UCSD-AML1 (cell line): ENCODE measurements around the gene TMEM63B.
"Not testable (repeated sequence)": the region's sequence is repeated elsewhere in the genome, so short reads cannot be mapped to it uniquely, and the experiment has no call there.

Experiments
- DNase-seq: peaks from one replicate; lab custom pipeline; 2025; ENCODE audit not compliant: unreplicated experiment; lab: John Stamatoyannopoulos, UW

TMEM63B gene

DNA sequence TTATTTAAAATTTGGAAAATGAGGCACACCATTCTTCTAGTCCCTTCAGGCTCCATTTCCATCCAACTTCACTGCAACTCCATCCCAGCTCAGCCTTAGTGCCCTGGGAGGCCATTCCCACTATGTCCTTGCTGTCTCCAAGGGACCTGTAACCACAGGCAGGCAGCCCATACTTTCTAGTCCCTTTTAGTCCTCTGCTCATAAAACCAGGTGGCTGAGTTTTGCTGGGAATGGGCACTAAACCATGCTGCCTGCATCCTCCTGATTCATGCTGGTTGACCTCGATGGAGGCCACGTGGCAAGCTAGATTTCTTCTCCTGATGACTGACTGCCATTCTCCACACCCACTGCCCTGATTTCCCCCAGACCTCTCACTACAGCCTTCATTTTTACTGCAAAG is 61.9 kb downstream of the TMEM63B start:
- DNase-seq: no peak

DNA sequence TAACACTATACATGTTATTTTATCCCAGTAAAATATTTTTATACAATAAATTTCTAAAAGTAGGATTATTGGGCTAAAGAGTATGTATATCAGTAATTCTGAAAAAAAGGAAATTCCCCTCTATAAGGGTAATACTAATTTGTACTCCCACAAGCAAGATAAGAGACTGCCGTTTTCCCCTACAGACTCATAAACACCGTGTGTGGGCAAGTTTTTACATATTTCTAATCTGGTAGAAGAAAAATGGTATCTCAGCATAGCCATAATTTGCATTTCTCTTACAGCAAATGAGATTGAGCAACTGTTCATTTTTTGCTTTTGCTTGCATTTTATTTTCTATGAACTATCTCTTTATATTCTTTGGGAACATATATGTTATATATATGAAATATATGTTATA is 63.4 kb downstream of the TMEM63B start:
- DNase-seq: no peak

DNA sequence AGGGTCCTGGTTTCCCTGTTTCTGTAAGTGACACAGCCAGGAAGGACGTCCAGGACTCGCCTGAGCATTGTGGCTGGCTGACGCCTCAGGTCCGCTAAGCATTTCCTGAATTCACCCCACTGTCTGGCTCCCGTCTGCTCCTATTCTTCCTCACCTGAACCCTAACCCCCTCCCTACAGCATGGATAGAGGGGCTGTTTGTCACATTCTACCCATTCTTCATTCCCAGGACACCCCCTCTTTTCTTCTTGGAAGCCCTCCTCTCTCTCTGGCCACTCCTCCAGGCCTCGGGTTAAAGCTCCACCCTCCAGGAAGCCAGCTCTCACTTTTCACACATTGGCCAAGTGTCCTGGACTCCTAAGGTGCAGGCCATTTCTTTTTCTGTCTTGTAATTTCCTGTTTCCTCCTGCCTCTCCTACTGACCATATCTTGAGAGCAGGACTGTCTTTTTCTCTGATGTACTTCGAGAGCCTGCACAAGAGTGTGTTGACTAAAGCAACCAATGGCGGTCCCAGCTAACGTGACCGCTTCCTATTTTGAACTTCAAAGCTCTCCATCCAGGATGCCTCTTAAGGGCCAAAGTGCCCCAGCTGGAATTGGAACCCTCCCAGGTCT is 65.2 kb downstream of the TMEM63B start:
- DNase-seq: peak; percentile 49

DNA sequence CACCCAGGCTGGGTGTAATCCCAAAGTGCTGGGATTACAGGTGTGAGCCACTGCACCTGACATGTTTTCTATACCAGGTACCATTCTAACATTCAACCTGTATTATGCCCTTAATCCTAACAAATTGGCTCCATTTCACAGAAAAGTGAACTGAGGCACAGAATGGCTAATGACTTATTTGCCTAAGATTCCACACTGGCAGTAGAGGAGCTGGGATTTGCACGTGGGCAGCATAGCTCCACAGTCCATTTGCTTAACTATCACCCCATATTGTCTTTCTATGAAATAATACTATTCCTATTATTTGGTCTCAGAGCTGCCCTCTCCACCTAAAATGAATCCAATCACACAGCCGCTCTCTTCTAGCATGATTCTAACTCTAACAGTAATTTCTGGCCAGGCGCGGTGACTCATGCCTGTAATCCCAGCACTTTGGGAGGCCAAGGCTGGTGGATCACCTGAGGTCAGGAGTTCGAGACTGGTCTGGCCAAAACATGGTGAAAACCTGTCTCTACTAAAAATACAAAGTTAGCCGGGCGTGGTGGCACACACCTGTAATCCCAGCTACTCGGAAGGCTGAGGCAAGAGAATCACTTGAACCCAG is 66.1 kb downstream of the TMEM63B start:
- DNase-seq: no peak

DNA sequence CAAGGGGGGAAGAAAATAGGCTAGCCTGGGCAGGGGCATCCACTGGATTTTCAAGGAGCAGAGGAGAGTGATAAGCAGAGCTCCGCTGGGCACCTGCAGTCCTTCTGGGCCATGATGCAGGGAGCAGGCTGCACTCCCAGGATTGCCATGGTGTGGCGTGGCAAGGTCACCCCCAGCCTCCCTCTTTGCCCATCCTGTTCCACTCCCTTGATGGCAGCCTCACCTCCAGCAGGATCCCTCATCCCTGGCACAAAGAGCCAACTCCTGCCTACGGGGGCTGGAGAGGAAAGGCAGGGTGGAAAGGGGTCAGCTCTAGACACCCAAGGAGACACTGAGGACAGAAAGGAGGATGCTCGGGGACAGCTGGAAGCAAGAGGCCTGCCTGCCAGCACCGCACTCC is 67.0 kb downstream of the TMEM63B start:
- DNase-seq: no peak

DNA sequence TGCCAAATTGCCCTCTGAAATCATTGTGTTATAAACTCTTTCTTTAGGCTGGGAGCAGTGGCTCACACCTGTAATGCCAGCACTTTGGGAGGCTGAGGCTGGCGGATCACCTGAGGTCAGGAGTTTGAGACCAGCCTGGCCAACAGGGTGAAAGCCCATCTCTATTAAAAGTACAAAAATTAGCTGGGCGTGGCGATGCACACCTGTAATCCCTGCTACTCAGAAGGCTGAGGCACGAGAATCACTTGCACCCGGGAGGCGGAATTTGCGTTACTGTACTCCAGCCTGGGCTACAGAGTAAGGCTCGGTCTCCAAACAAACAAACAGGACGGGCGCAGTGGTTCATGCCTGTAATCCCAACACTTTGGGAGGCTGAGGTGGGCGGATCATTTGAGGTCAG is 69.0 kb downstream of the TMEM63B start:
- DNase-seq: not testable (repeated sequence)

DNA sequence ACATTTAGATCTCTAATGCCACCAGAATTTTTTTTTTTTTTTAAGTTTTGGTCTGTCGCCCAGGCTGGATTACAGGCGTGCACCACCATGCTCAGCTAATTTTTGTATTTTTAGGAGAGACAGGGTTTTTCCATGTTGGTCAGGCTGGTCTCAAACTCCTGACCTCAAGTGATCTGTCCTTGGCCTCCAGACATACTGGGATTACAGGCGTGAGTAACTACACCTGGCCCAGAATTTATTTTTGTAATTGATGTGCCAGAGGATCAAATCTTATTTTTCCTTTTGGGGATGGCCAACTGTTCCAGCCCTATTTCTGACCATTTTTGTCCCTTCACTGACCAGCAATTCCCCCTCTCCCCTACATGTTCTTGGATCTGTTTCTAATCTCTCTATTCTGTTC is 71.3 kb downstream of the TMEM63B start:
- DNase-seq: no peak

DNA sequence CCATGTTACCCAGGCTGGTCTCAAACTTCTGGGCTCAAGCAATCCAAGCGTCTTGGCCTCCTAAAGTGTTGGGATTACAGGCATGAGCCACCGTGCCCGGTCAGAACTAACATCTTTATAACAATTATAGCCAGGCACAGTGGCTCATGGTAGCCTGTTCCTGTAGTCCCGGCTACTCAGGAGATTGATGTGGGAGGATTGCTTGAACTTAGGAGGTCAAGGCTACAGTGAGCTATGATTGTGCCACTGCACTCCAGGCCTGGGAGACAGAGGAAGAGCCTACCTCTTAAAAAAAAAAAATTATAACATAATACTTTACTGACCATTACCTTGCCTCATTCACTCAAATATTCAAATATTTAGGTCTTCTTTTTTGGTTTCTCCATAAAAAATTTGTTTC is 72.5 kb downstream of the TMEM63B start:
- no peak for DNase-seq

DNA sequence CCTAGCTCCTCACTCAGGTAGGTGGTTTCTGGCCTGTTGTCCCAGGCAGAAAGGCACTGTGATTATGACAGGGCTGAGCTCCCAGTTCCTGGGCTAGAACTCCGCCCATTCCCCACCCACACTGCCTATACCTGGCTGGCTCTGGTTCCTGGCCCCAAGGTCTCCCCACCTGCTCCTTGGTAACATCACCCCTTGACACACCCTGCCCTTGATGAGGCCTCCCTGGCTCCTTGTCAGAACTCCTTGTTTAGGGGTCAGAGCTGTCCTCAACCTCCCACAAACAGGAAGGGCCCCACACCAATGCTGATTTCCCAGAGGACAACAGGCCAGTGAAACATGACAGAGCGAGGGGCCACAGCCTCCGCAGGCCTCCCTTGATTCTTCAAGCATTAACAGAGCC is 73.8 kb downstream of the TMEM63B start:
- DNase-seq: no peak

DNA sequence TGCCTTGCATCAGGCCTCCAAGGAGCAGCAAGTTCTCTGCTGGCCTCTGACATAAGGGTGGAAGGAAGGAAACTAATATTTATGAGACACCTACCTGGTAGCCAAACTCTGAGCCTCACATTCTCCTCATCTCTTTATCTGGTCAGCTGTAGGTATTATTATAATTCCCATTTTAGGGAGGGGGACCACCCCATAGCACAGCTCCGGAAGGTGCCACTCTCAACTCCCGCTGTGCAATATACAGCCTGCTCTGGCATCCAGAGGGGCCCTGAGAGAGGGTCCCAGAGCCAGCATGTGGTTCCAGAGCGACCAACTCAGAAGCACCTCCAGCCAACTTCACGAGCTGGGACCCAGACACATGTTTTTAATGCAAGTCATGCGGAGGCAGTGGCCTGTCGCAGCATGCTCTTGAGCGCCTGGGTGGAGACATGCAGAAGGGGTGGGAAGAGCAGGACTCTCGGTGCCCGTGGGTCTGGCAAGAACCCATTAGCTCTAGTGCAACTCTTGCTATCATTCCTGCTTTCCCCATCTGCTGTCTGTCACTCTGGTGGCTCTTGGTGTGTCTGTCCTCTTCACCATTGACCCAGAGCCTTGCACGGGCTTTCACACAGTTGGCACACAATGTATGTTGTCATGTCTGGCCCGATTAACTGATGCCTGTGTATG is 74.4 kb downstream of the TMEM63B start:
- DNase-seq: no peak

DNA sequence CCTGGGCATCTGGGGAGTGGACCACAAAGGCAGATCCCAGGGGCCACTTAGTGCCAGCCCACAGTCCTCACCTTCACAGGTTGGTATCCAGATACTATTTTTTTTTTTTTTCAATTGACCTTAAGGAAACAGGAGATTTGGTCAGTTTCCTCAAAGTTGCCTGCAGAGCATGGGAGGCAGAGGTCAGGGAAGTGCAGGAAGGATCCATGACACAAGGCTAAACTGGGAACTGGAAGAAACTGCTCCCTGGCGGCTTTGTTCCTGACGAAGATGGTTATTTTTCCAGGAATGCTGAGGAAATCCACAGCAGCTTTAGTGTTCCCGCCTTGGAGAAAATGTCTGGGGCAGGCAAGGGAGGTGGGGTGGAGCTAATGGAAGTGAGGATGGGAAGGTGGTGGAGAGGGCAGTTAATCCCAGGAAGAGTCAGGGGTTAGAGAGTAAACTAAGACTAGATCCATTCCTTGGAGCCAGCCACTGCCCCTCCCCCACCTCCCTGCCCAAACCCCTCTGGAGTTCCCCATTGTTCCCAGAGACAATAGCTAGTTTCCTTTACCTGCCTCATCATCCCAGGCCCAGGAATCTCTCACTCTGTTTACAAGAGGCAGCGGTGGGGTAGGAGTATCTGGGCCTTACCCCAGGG is 75.1 kb downstream of the TMEM63B start:
- no peak for DNase-seq

DNA sequence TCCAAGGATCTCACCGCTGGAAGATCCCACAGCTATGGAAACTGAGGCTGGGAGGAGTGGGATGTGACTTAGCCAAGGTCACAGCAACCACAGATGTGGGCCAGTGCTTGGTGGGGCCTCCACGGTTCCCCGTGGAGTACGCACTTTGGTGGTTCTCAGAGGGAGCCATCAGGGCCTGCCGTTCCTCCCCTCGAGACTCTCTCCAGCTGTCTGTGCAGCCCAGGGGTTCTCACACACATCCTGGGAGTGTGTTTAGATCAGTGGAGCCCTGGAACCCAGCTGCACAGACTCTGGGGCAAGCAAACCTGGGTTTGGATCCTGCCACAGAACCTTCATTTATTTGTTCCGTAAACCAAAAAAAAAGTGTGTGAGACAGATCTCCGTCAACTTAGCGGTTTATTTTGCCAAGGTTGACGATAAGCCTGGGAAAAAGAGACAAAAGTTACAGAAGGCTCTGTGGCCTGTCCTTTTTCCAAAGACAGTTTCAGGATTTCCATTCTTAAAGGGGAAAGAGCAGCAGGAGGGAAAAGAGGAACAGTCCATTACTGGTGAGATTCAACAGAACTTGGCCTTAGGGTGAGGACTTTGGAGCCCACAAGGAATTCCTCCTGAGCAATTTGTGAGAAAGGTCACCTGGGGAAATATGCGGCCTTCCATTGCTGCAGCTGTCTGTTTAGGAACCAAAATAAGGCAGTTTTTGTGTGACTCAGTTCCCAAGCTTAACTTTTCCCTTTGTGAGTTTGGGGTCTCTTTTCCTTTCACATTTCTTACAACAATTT is 75.8 kb downstream of the TMEM63B start:
- DNase-seq: no peak

DNA sequence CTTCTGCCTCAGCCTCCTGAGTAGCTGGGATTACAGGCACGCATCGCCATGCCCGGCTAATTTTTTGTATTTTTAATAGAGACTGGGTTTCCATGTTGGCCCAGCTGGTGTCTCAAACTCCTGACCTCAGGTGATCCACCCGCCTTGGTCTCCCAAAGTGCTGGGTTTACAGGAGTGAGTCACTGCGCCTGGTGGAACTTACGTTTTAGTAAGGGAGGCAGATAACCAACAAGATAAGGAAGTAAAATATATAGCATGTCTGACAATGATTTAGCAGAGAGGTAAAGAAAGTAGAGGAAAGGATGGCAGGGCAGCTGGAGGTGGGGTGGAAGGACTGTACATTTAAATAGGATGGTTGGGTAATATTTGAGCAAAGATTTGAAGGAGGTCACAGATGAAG is 76.6 kb downstream of the TMEM63B start:
- DNase-seq: no peak
